Activated CD8-positive, alpha-beta T cell treated with anti-CD3 and anti-CD28 coated beads, Interleukin-2, amount 10 ng/mL, durations not matched to agents 7 days and 5 days (primary cell): ENCODE measurements around the gene SSH3. TPM values are rescaled to one million over a fixed set of nuclear protein-coding genes. Genes with fewer than 3 reads are reported as not detected.

Experiments
- ATAC-seq: fragments of 150-1000 bp; cut with Tn5 transposase; one replicate; pipeline ENCODE4 v1.10.0; 2021; ENCODE audit warnings: moderate library complexity
- CTCF ChIA-PET: fragments of 350-600 bp; sonication (Branson Sonifier 250); formaldehyde crosslinking; loops from one replicate; lab custom pipeline; 2021; ENCODE audit warnings: antibody characterized with exemption; lab: Charles Lee
- POLR2A ChIA-PET: fragments of 350-600 bp; sonication (Branson Sonifier 250); formaldehyde crosslinking; loops from one replicate; lab custom pipeline; 2021; ENCODE audit warnings: antibody characterized with exemption; lab: Charles Lee
- DNase-seq: peaks from one replicate; pipeline ENCODE4 v3.0.0-alpha.2; 2020
- H3K27ac Mint-ChIP-seq: one replicate; pipeline ENCODE4 v1.8.0; 2021; ENCODE audit warnings: mild to moderate bottlenecking, mixed read lengths
- H3K27me3 Mint-ChIP-seq: one replicate; pipeline ENCODE4 v1.8.0; 2021; ENCODE audit warnings: low read depth, mixed read lengths
- H3K36me3 Mint-ChIP-seq: one replicate; pipeline ENCODE4 v1.8.0; 2021; ENCODE audit warnings: low read depth, mixed read lengths
- H3K4me1 Mint-ChIP-seq: one replicate; pipeline ENCODE4 v1.8.0; 2021; ENCODE audit warnings: low read depth, mixed read lengths
- H3K4me3 Mint-ChIP-seq: one replicate; pipeline ENCODE4 v1.8.0; 2021; ENCODE audit warnings: mild to moderate bottlenecking, mixed read lengths
- H3K9me3 Mint-ChIP-seq: one replicate; pipeline ENCODE4 v1.8.0; 2022; ENCODE audit warnings: mixed read lengths; ENCODE audit not compliant: insufficient read depth
- total RNA-seq, 2 experiments: library from RNA; stranded (reverse); gene quantifications; one replicate each; pipeline ENCODE4 v1.2.3, GENCODE V29; 2021

SSH3 gene
- total RNA-seq, 2 experiments from 2014 or later = 12.0 to 13.0 TPM

- Mint-ChIP-seq H3K27ac (no peak overlapping the region), H3K4me1 (peaks cover 7% of the 10 kb centered on the region), H3K9me3 (no peaks in the 10 kb centered on the region), H3K27me3 (peaks cover 3% of the 10 kb centered on the region), H3K36me3 (peaks cover 4% of the 10 kb centered on the region), H3K4me3 (no peak overlapping the region)
- ChIA-PET CTCF (interaction anchor here (1.1 to 9.9 kb wide), 6 partner anchors 24 to 64 kb away, joined by 3 to 116 read pairs (median 58); partner anchors contain the start of gene POLD4), POLR2A (interaction anchor here (1.1 to 1.6 kb wide), 4 partner anchors 23 to 60 kb away, joined by 3 to 7 read pairs (median 3); no protein-coding TSS in a partner anchor)
- DNase-seq (no peak), ATAC-seq (no peak)
These were observed 18.7 kb downstream of the SSH3 start for GRCh38 chr11:67322049-67322448.

GRCh38 chr11:67323526-67323925 lies 20.2 kb downstream of the SSH3 start:
- Mint-ChIP-seq H3K27me3 (peaks cover 2% of the 10 kb centered on the region), H3K9me3 (no peaks in the 10 kb centered on the region)
- ATAC-seq = no peak

GRCh38 chr11:67332081-67332691 lies 28.9 kb downstream of the SSH3 start:
- H3K4me3 Mint-ChIP-seq = no peak overlapping the region
- no peaks in the 10 kb centered on the region for H3K4me1 Mint-ChIP-seq
- H3K9me3 Mint-ChIP-seq = no peaks in the 10 kb centered on the region
- no peak for DNase-seq
- no peak overlapping the region for H3K27ac Mint-ChIP-seq
- no peak for ATAC-seq
- ChIA-PET POLR2A (interaction anchor here (0.7 kb wide), 1 partner anchor 21 kb away, joined by 3 read pairs; the partner anchor contains the start of gene POLD4), CTCF (interaction anchor here (0.5 to 18.5 kb wide), 4 partner anchors 13 to 70 kb away, joined by 3 to 196 read pairs (median 8); partner anchors contain the start of gene POLD4)
- no peaks in the 10 kb centered on the region for H3K27me3 Mint-ChIP-seq
- no peaks in the 10 kb centered on the region for H3K36me3 Mint-ChIP-seq

More at GRCh38 chr11:67323526-67323925, 20.2 kb downstream of the SSH3 start:
- peaks cover 2% of the 10 kb centered on the region for H3K4me1 Mint-ChIP-seq
- ChIA-PET POLR2A (interaction anchor here (1.1 kb wide), 1 partner anchor 21 kb away, joined by 4 read pairs; no protein-coding TSS in a partner anchor), CTCF (interaction anchor here (0.8 to 7.8 kb wide), 6 partner anchors 22 to 59 kb away, joined by 3 to 76 read pairs (median 30); partner anchors contain the start of gene POLD4)
- no peak overlapping the region for H3K4me3 Mint-ChIP-seq
- no peak overlapping the region for H3K27ac Mint-ChIP-seq
- no peaks in the 10 kb centered on the region for H3K36me3 Mint-ChIP-seq
- no peak for DNase-seq

GRCh38 chr11:67337257-67337656 lies 33.9 kb downstream of the SSH3 start:
- H3K27me3 Mint-ChIP-seq = no peaks in the 10 kb centered on the region
- ATAC-seq (no peak), DNase-seq (no peak)
- no peak overlapping the region for H3K4me3 Mint-ChIP-seq
- H3K9me3 Mint-ChIP-seq = no peaks in the 10 kb centered on the region
- no peaks in the 10 kb centered on the region for H3K36me3 Mint-ChIP-seq
- POLR2A ChIA-PET = no interaction called here
- no peaks in the 10 kb centered on the region for H3K4me1 Mint-ChIP-seq
- CTCF ChIA-PET = interaction anchor here (2.3 to 18.5 kb wide), 3 partner anchors 9 to 20 kb away, joined by 8 to 196 read pairs (median 24); partner anchors contain the start of gene POLD4
- no peak overlapping the region for H3K27ac Mint-ChIP-seq

GRCh38 chr11:67344264-67344663 lies 40.9 kb downstream of the SSH3 start:
- H3K4me1 Mint-ChIP-seq = peaks cover 27% of the 10 kb centered on the region
- H3K27me3 Mint-ChIP-seq = no peaks in the 10 kb centered on the region
- no peaks in the 10 kb centered on the region for H3K36me3 Mint-ChIP-seq
- peak; percentile 44 for DNase-seq
- H3K4me3 Mint-ChIP-seq = no peak overlapping the region
- peak; percentile 63 for ATAC-seq
- H3K27ac Mint-ChIP-seq = peak overlapping the region; percentile 78
- ChIA-PET CTCF (interaction anchor here (1.1 to 18.5 kb wide), 7 partner anchors 10 to 82 kb away, joined by 3 to 196 read pairs (median 14); partner anchors contain the start of gene POLD4), POLR2A (interaction anchor here (0.9 to 1.8 kb wide), 2 partner anchors 9 to 21 kb away, joined by 4 to 6 read pairs; partner anchors contain the start of gene POLD4)
- H3K9me3 Mint-ChIP-seq = no peaks in the 10 kb centered on the region

- peaks cover 27% of the 10 kb centered on the region for H3K4me1 Mint-ChIP-seq
- H3K27ac Mint-ChIP-seq = peak overlapping the region; percentile 1
- no peaks in the 10 kb centered on the region for H3K36me3 Mint-ChIP-seq
- ATAC-seq (peak; percentile 34), DNase-seq (no peak)
- ChIA-PET POLR2A (interaction anchor here (0.7 to 2.0 kb wide), 9 partner anchors 8 to 159 kb away, joined by 3 to 7 read pairs (median 4); partner anchors contain the start of gene POLD4), CTCF (interaction anchor here (0.7 to 18.5 kb wide), 35 partner anchors 9 to 284 kb away, joined by 3 to 196 read pairs (median 6); partner anchors contain the start of genes CLCF1, GSTP1, KDM2A and NUDT8)
- H3K9me3 Mint-ChIP-seq = no peaks in the 10 kb centered on the region
- no peaks in the 10 kb centered on the region for H3K27me3 Mint-ChIP-seq
- H3K4me3 Mint-ChIP-seq = no peak overlapping the region
These were observed 42.1 kb downstream of the SSH3 start for GRCh38 chr11:67345247-67345919.

GRCh38 chr11:67345920-67346819 lies 42.8 kb downstream of the SSH3 start:
- POLR2A ChIA-PET = interaction anchor here (0.6 to 2.0 kb wide), 11 partner anchors 16 to 159 kb away, joined by 3 to 7 read pairs (median 4); partner anchors contain the start of genes ANKRD13D and RAD9A
- H3K36me3 Mint-ChIP-seq = peaks cover 2% of the 10 kb centered on the region
- H3K27me3 Mint-ChIP-seq = no peaks in the 10 kb centered on the region
- peaks cover 30% of the 10 kb centered on the region for H3K4me1 Mint-ChIP-seq
- H3K27ac Mint-ChIP-seq = peak overlapping the region; percentile 21
- no peak for DNase-seq
- CTCF ChIA-PET = interaction anchor here (0.7 to 18.5 kb wide), 37 partner anchors 8 to 283 kb away, joined by 3 to 196 read pairs (median 6); partner anchors contain the start of genes CLCF1, GSTP1, KDM2A and NUDT8
- H3K9me3 Mint-ChIP-seq = no peaks in the 10 kb centered on the region
- peak; percentile 51 for ATAC-seq
- no peak overlapping the region for H3K4me3 Mint-ChIP-seq

GRCh38 chr11:67347964-67348749 lies 44.8 kb downstream of the SSH3 start:
- H3K27me3 Mint-ChIP-seq = no peaks in the 10 kb centered on the region
- ATAC-seq (no peak), DNase-seq (no peak)
- H3K9me3 Mint-ChIP-seq = no peaks in the 10 kb centered on the region
- no peak overlapping the region for H3K27ac Mint-ChIP-seq
- POLR2A ChIA-PET = no interaction called here
- H3K4me3 Mint-ChIP-seq = no peak overlapping the region
- peaks cover 8% of the 10 kb centered on the region for H3K36me3 Mint-ChIP-seq
- CTCF ChIA-PET = interaction anchor here (0.8 to 18.5 kb wide), 8 partner anchors 6 to 86 kb away, joined by 3 to 998 read pairs (median 68); partner anchors contain the start of genes CLCF1, POLD4 and RAD9A
- H3K4me1 Mint-ChIP-seq = peaks cover 43% of the 10 kb centered on the region

- Mint-ChIP-seq H3K27ac (no peak overlapping the region), H3K27me3 (no peaks in the 10 kb centered on the region), H3K4me1 (peaks cover 46% of the 10 kb centered on the region), H3K36me3 (peaks cover 8% of the 10 kb centered on the region), H3K4me3 (no peak overlapping the region), H3K9me3 (no peaks in the 10 kb centered on the region)
- ChIA-PET CTCF (interaction anchor here (0.8 to 18.4 kb wide), 5 partner anchors 11 to 87 kb away, joined by 3 to 998 read pairs (median 3); partner anchors contain the start of genes CLCF1 and RAD9A), POLR2A (no interaction called here)
- ATAC-seq = no peak
- no peak for DNase-seq
These were observed 45.7 kb downstream of the SSH3 start for GRCh38 chr11:67349036-67349435.

GRCh38 chr11:67349457-67349856 lies 46.1 kb downstream of the SSH3 start:
- peak overlapping the region; percentile 7 for H3K27ac Mint-ChIP-seq

More at GRCh38 chr11:67349457-67349856, 46.1 kb downstream of the SSH3 start:
- Mint-ChIP-seq H3K4me1 (peaks cover 47% of the 10 kb centered on the region), H3K27me3 (no peaks in the 10 kb centered on the region), H3K36me3 (peaks cover 8% of the 10 kb centered on the region), H3K9me3 (no peaks in the 10 kb centered on the region), H3K4me3 (no peak overlapping the region)
- ATAC-seq = no peak
- CTCF ChIA-PET = interaction anchor here (0.8 to 18.4 kb wide), 7 partner anchors 11 to 87 kb away, joined by 3 to 998 read pairs (median 4); partner anchors contain the start of genes CLCF1, PPP1CA and RAD9A
- DNase-seq = no peak
- POLR2A ChIA-PET = no interaction called here
